H9 (cell line): ENCODE results near the gene R3HDM1. TPM values are rescaled to one million over a fixed set of nuclear protein-coding genes. Genes with fewer than 3 reads are reported as not detected.

Experiments
- DNase-seq: peaks from one replicate; pipeline ENCODE4 v3.0.0-alpha.2; 2017
- H2AFZ ChIP-seq: one replicate; pipeline ENCODE4 v1.6.1; 2013; ENCODE audit warnings: mild to moderate bottlenecking, low read length, control low read depth, moderate library complexity
- H2AK5ac ChIP-seq: 2 replicates; pipeline ENCODE4 v1.6.1; 2013; ENCODE audit warnings: low read length, control low read depth, mixed read lengths; ENCODE audit not compliant: insufficient read length
- H2BK120ac ChIP-seq: one replicate; pipeline ENCODE4 v1.6.1; 2013; ENCODE audit warnings: low read depth, mild to moderate bottlenecking, low read length, control low read depth, inconsistent platforms; ENCODE audit not compliant: poor library complexity, severe bottlenecking
- H2BK12ac ChIP-seq: 2 replicates; pipeline ENCODE4 v1.6.1; 2013; ENCODE audit warnings: low read length, control low read depth, mixed read lengths, low read depth; ENCODE audit not compliant: insufficient read length
- H2BK15ac ChIP-seq: 2 replicates; pipeline ENCODE4 v1.6.1; 2013; ENCODE audit warnings: low read depth, low read length, control low read depth
- H2BK20ac ChIP-seq: one replicate; pipeline ENCODE4 v1.6.1; 2013; ENCODE audit warnings: low read depth, mild to moderate bottlenecking, low read length, control low read depth, inconsistent platforms; ENCODE audit not compliant: poor library complexity, severe bottlenecking
- H2BK5ac ChIP-seq: 2 replicates; pipeline ENCODE4 v1.6.1; 2013; ENCODE audit warnings: low read length, control low read depth, mixed read lengths; ENCODE audit not compliant: insufficient read length
- H3K14ac ChIP-seq: 2 replicates; pipeline ENCODE4 v1.6.1; 2013; ENCODE audit warnings: low read length, control low read depth; ENCODE audit not compliant: insufficient read depth
- H3K18ac ChIP-seq: 2 replicates; pipeline ENCODE4 v1.6.1; 2013; ENCODE audit warnings: low read depth, mild to moderate bottlenecking, mixed read lengths, low read length, control low read depth; ENCODE audit not compliant: insufficient read length
- H3K23ac ChIP-seq: 2 replicates; pipeline ENCODE4 v1.6.1; 2013; ENCODE audit warnings: low read length, control low read depth, mixed read lengths, low read depth; ENCODE audit not compliant: insufficient read length
- H3K23me2 ChIP-seq: 2 replicates; pipeline ENCODE4 v1.6.1; 2013; ENCODE audit warnings: low read depth, mild to moderate bottlenecking, mixed read lengths, low read length, control low read depth; ENCODE audit not compliant: insufficient read length, poor library complexity, severe bottlenecking
- H3K27ac ChIP-seq: 2 replicates; pipeline ENCODE4 v1.5.1; 2013; ENCODE audit warnings: low read length, control low read depth, mixed read lengths, low read depth; ENCODE audit not compliant: insufficient read length
- H3K27me3 ChIP-seq: 2 replicates; pipeline ENCODE4 v1.6.1; 2013; ENCODE audit warnings: low read length, control low read depth, inconsistent platforms; ENCODE audit not compliant: insufficient read depth
- H3K4ac ChIP-seq: 2 replicates; pipeline ENCODE4 v1.6.1; 2013; ENCODE audit warnings: low read depth, mild to moderate bottlenecking, control low read depth, inconsistent platforms, low read length, moderate library complexity
- H3K4me1 ChIP-seq: 2 replicates; pipeline ENCODE4 v1.6.1; 2013; ENCODE audit warnings: low read length, control low read depth, inconsistent platforms; ENCODE audit not compliant: insufficient read depth
- H3K4me2 ChIP-seq: 2 replicates; pipeline ENCODE4 v1.6.1; 2013; ENCODE audit warnings: low read length, control low read depth, mixed read lengths; ENCODE audit not compliant: insufficient read length, insufficient read depth
- H3K56ac ChIP-seq: 2 replicates; pipeline ENCODE4 v1.6.1; 2013; ENCODE audit warnings: low read depth, mild to moderate bottlenecking, mixed read lengths, low read length, control low read depth; ENCODE audit not compliant: insufficient read length
- H3K79me1 ChIP-seq: 2 replicates; pipeline ENCODE4 v1.6.1; 2013; ENCODE audit warnings: low read depth, mild to moderate bottlenecking, moderate library complexity, low read length, control low read depth, inconsistent platforms; ENCODE audit not compliant: insufficient read depth, poor library complexity, severe bottlenecking
- H3K79me2 ChIP-seq: 2 replicates; pipeline ENCODE4 v1.6.1; 2013; ENCODE audit warnings: low read length, control low read depth, inconsistent platforms; ENCODE audit not compliant: insufficient read depth
- H3K9ac ChIP-seq: 2 replicates; pipeline ENCODE4 v1.6.1; 2013; ENCODE audit warnings: low read length, control low read depth, mixed read lengths; ENCODE audit not compliant: insufficient read length; ENCODE audit errors: extremely low read depth
- H3K9me3 ChIP-seq: one replicate; pipeline ENCODE4 v1.6.1; 2013; ENCODE audit warnings: low read depth, low read length, inconsistent platforms; ENCODE audit not compliant: control insufficient read depth
- H3T11ph ChIP-seq: one replicate; pipeline ENCODE4 v1.6.1; 2013; ENCODE audit warnings: mild to moderate bottlenecking, low read length, control low read depth, inconsistent platforms
- H4K20me1 ChIP-seq: one replicate; pipeline ENCODE4 v1.6.1; 2013; ENCODE audit not compliant: control insufficient read depth, insufficient read length, insufficient read depth
- H4K5ac ChIP-seq: 2 replicates; pipeline ENCODE4 v1.6.1; 2013; ENCODE audit warnings: low read depth, mild to moderate bottlenecking, mixed read lengths, low read length, control low read depth; ENCODE audit not compliant: insufficient read length
- H4K8ac ChIP-seq: replicated peaks from 2 replicates; pipeline ENCODE4 v1.6.1; 2013; ENCODE audit warnings: low read length, control low read depth, mixed read lengths, low read depth; ENCODE audit not compliant: insufficient read length
- H4K91ac ChIP-seq: 2 replicates; pipeline ENCODE4 v1.6.1; 2013; ENCODE audit warnings: low read depth, mild to moderate bottlenecking, moderate library complexity, mixed read lengths, low read length, control low read depth; ENCODE audit not compliant: insufficient read length
- H3K27ac Mint-ChIP-seq, 3 experiments: 2 replicates in 2 of 3; 3 replicates in 1 of 3; pipeline ENCODE4 v1.8.0; 2020 to 2021; ENCODE audit warnings: mixed read lengths in 3 of 3, mild to moderate bottlenecking in 1 of 3, moderate library complexity in 1 of 3
- H3K27me3 Mint-ChIP-seq: 2 replicates; pipeline ENCODE4 v1.8.0; 2021; ENCODE audit warnings: low read depth, mild to moderate bottlenecking, moderate library complexity, mixed read lengths
- H3K36me3 Mint-ChIP-seq, 3 experiments: 2 replicates in 2 of 3; 3 replicates in 1 of 3; pipeline ENCODE4 v1.8.0; 2020 to 2021; ENCODE audit warnings: low read depth in 3 of 3, mixed read lengths in 3 of 3; ENCODE audit not compliant: insufficient read depth in 1 of 3
- H3K4me1 Mint-ChIP-seq, 2 experiments: 2 replicates each; pipeline ENCODE4 v1.8.0; 2020; ENCODE audit warnings: mixed read lengths in 2 of 2
- H3K4me3 Mint-ChIP-seq, 2 experiments: 2 replicates in 1 of 2; 3 replicates in 1 of 2; pipeline ENCODE4 v1.8.0; 2020 to 2021; ENCODE audit warnings: mild to moderate bottlenecking in 2 of 2, mixed read lengths in 2 of 2, moderate library complexity in 1 of 2
- H3K9me3 Mint-ChIP-seq, 2 experiments: 2 replicates in 1 of 2; 3 replicates in 1 of 2; pipeline ENCODE4 v1.8.0; 2020; ENCODE audit warnings: mild to moderate bottlenecking in 2 of 2, mixed read lengths in 2 of 2, moderate library complexity in 1 of 2
- total RNA-seq: library from RNA; stranded (reverse); gene quantifications from 2 replicates; pipeline ENCODE4 v1.2.1, GENCODE V29; 2021
- TF ChIP-seq, protein P1 (sequence below): fragments of 200-600 bp; sonication (generic); conservative IDR thresholded peaks from 3 replicates; pipeline ENCODE4 v1.8.0; 2021; ENCODE audit warnings: antibody characterized with exemption, mild to moderate bottlenecking

R3HDM1 gene
- total RNA-seq, 1 experiment from 2014 or later = 58.8 TPM

- H3K23me2 ChIP-seq = no peaks in the 10 kb centered on the region
- no peak overlapping the region for H2BK15ac ChIP-seq
- H3K27me3 ChIP-seq = no peaks in the 10 kb centered on the region
- Mint-ChIP-seq H3K9me3 (no peaks in the 10 kb centered on the region), H3K27ac (no peak overlapping the region), H3K27me3 (no peaks in the 10 kb centered on the region), H3K4me3 (no peak overlapping the region), H3K4me1 (no peaks in the 10 kb centered on the region; a peak in 1 of 4 replicates), H3K36me3 (peaks cover 24 to 76% (median 54%) of the 10 kb centered on the region in 3 experiments; a peak in 6 of 7 replicates)
- H3K27ac ChIP-seq = no peak overlapping the region
- no peak overlapping the region for H3K14ac ChIP-seq
- H2BK20ac ChIP-seq = no peak overlapping the region
- no peak overlapping the region for H4K91ac ChIP-seq
- no peak for DNase-seq
- H3K18ac ChIP-seq = no peak overlapping the region
- no peak overlapping the region for H3T11ph ChIP-seq
- H2BK120ac ChIP-seq = no peak overlapping the region
- no peak overlapping the region for H4K8ac ChIP-seq
- no peaks in the 10 kb centered on the region for H3K4me1 ChIP-seq
- H3K79me2 ChIP-seq = no peaks in the 10 kb centered on the region
- H2AFZ ChIP-seq = no peak overlapping the region
- no peak overlapping the region for H3K4ac ChIP-seq
- no peak overlapping the region for H2BK12ac ChIP-seq
- no peak overlapping the region for H2BK5ac ChIP-seq
- H4K5ac ChIP-seq = no peak overlapping the region
- no peaks in the 10 kb centered on the region for H3K9me3 ChIP-seq
- H3K9ac ChIP-seq = no peak overlapping the region
- peaks cover 2% of the 10 kb centered on the region for H3K79me1 ChIP-seq
- no peaks in the 10 kb centered on the region for H4K20me1 ChIP-seq
- H3K23ac ChIP-seq = no peak overlapping the region
- H2AK5ac ChIP-seq = no peak overlapping the region
- H3K4me2 ChIP-seq = no peak overlapping the region
- TF ChIP-seq, protein P1, sequence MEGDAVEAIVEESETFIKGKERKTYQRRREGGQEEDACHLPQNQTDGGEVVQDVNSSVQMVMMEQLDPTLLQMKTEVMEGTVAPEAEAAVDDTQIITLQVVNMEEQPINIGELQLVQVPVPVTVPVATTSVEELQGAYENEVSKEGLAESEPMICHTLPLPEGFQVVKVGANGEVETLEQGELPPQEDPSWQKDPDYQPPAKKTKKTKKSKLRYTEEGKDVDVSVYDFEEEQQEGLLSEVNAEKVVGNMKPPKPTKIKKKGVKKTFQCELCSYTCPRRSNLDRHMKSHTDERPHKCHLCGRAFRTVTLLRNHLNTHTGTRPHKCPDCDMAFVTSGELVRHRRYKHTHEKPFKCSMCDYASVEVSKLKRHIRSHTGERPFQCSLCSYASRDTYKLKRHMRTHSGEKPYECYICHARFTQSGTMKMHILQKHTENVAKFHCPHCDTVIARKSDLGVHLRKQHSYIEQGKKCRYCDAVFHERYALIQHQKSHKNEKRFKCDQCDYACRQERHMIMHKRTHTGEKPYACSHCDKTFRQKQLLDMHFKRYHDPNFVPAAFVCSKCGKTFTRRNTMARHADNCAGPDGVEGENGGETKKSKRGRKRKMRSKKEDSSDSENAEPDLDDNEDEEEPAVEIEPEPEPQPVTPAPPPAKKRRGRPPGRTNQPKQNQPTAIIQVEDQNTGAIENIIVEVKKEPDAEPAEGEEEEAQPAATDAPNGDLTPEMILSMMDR = no peak
- H3K56ac ChIP-seq = no peak overlapping the region
These were observed 230.7 kb downstream of the R3HDM1 start for GRCh38 chr2:135762022-135762421.
